Endodermal cell (in vitro differentiated cells): ENCODE data around the gene RARRES2. TPM values are rescaled to one million over a fixed set of nuclear protein-coding genes. Genes with fewer than 3 reads are reported as not detected.

Source experiments
- DNase-seq: peaks from one replicate; pipeline ENCODE4 v3.0.0-alpha.2; 2017
- H3K27ac ChIP-seq: 2 replicates; pipeline ENCODE4 v1.5.1; 2013; ENCODE audit warnings: mild to moderate bottlenecking, low read depth, low read length, moderate library complexity
- H3K27me3 ChIP-seq: 2 replicates; pipeline ENCODE4 v1.6.1; 2013; ENCODE audit warnings: mild to moderate bottlenecking, low read length, moderate library complexity; ENCODE audit not compliant: insufficient read depth, control insufficient read depth, poor library complexity, severe bottlenecking
- H3K36me3 ChIP-seq: 2 replicates; pipeline ENCODE4 v1.7.0; 2013; ENCODE audit warnings: mild to moderate bottlenecking, low read length, moderate library complexity; ENCODE audit not compliant: control insufficient read depth, insufficient read depth
- H3K4me1 ChIP-seq: one replicate; pipeline ENCODE4 v1.7.0; 2013; ENCODE audit warnings: low read length; ENCODE audit not compliant: control insufficient read depth, insufficient read depth
- H3K4me3 ChIP-seq: 2 replicates; pipeline ENCODE4 v1.5.1; 2013; ENCODE audit warnings: mild to moderate bottlenecking, low read length, moderate library complexity
- H3K9ac ChIP-seq: 2 replicates; pipeline ENCODE4 v1.6.1; 2013; ENCODE audit warnings: mild to moderate bottlenecking, low read length, moderate library complexity; ENCODE audit not compliant: poor library complexity, severe bottlenecking; ENCODE audit errors: extremely low read depth
- H3K9me3 ChIP-seq: 2 replicates; pipeline ENCODE4 v1.6.1; 2013; ENCODE audit warnings: mild to moderate bottlenecking, low read length, moderate library complexity; ENCODE audit not compliant: control insufficient read depth
- H3K27ac Mint-ChIP-seq: 2 replicates; pipeline ENCODE4 v1.8.0; 2020; ENCODE audit warnings: mixed read lengths
- H3K27me3 Mint-ChIP-seq: 2 replicates; pipeline ENCODE4 v1.8.0; 2021; ENCODE audit warnings: mild to moderate bottlenecking, mixed read lengths; ENCODE audit not compliant: insufficient read depth
- H3K36me3 Mint-ChIP-seq: 2 replicates; pipeline ENCODE4 v1.8.0; 2020; ENCODE audit warnings: low read depth, mixed read lengths
- H3K4me1 Mint-ChIP-seq: 2 replicates; pipeline ENCODE4 v1.8.0; 2020; ENCODE audit warnings: mixed read lengths
- H3K4me3 Mint-ChIP-seq: 2 replicates; pipeline ENCODE4 v1.8.0; 2020; ENCODE audit warnings: mild to moderate bottlenecking, moderate library complexity, mixed read lengths
- H3K9me3 Mint-ChIP-seq: 2 replicates; pipeline ENCODE4 v1.8.0; 2020; ENCODE audit warnings: mild to moderate bottlenecking, mixed read lengths
- CTCF ChIP-seq: fragments of 200-600 bp; sonication (generic); conservative IDR thresholded peaks from 2 replicates; pipeline ENCODE4 v1.5.0; 2021; ENCODE audit warnings: antibody characterized with exemption, mild to moderate bottlenecking
- WGBS, 2 experiments: methylation state at CpG; one replicate each; pipeline versions ENCODE4 v1.1.5 to v1.1.7; 2013; ENCODE audit warnings: missing lambda C conversion rate in 2 of 2, mixed read lengths in 1 of 2; ENCODE audit not compliant: insufficient coverage in 1 of 2, insufficient read length in 1 of 2; 5-methylcytosine and 5-hydroxymethylcytosine counted together
- total RNA-seq, 2 donors: library from RNA; stranded (reverse); fragmentation: NEBNext Ultra II Directional in 1 of 2; extraction: Animal tissue kit (Norgen Biotek cat#: 25700) in 1 of 2; gene quantifications; 2 replicates in 1 of 2; 3 replicates in 1 of 2; pipeline ENCODE4 v1.2.1, GENCODE V29; 2021

The RARRES2 gene
- total RNA-seq, 2 donors from 2014 or later: 32.2 to 48.2 TPM

GRCh38 chr7:150365194-150365593 lies 23.8 kb upstream of the RARRES2 start:
- Mint-ChIP-seq H3K36me3 (peaks cover 3% of the 10 kb centered on the region), H3K27me3 (no peaks in the 10 kb centered on the region), H3K9me3 (no peaks in the 10 kb centered on the region), H3K4me3 (no peak overlapping the region), H3K27ac (no peak overlapping the region), H3K4me1 (peaks cover 16% of the 10 kb centered on the region)
- Histone ChIP-seq H3K4me1 (peaks cover 3% of the 10 kb centered on the region), H3K27ac (no peak overlapping the region), H3K9ac (no peak overlapping the region), H3K9me3 (no peaks in the 10 kb centered on the region), H3K27me3 (no peaks in the 10 kb centered on the region), H3K36me3 (no peaks in the 10 kb centered on the region), H3K4me3 (no peak overlapping the region)
- no peak for DNase-seq
- no peak for TF ChIP-seq CTCF
- WGBS, 2 experiments: 85 to 96% methylated on average over 9 to 10 of the region's 10 CpGs

GRCh38 chr7:150363872-150364271 lies 22.4 kb upstream of the RARRES2 start:
- Histone ChIP-seq H3K9ac (no peak overlapping the region), H3K27me3 (no peaks in the 10 kb centered on the region), H3K4me3 (no peak overlapping the region), H3K27ac (no peak overlapping the region), H3K36me3 (no peaks in the 10 kb centered on the region), H3K9me3 (no peaks in the 10 kb centered on the region), H3K4me1 (no peaks in the 10 kb centered on the region)
- WGBS, 2 experiments: 91 to 92% methylated on average over 4 to 5 of the region's 5 CpGs
- no peak overlapping the region for H3K4me3 Mint-ChIP-seq
- no peak overlapping the region for H3K27ac Mint-ChIP-seq
- H3K9me3 Mint-ChIP-seq: no peaks in the 10 kb centered on the region
- H3K36me3 Mint-ChIP-seq: no peaks in the 10 kb centered on the region
- DNase-seq: no peak
- peaks cover 8% of the 10 kb centered on the region for H3K4me1 Mint-ChIP-seq
- no peaks in the 10 kb centered on the region for H3K27me3 Mint-ChIP-seq
- TF ChIP-seq CTCF: no peak

GRCh38 chr7:150363370-150363769 lies 21.9 kb upstream of the RARRES2 start:
- H3K36me3 Mint-ChIP-seq: no peaks in the 10 kb centered on the region
- H3K36me3 ChIP-seq: no peaks in the 10 kb centered on the region
- no peaks in the 10 kb centered on the region for H3K27me3 Mint-ChIP-seq
- 98 to 100% methylated on average over 3 to 4 of the region's 4 CpGs for WGBS, 2 experiments
- no peak overlapping the region for H3K4me3 ChIP-seq
- H3K4me1 Mint-ChIP-seq: peaks cover 8% of the 10 kb centered on the region
- no peaks in the 10 kb centered on the region for H3K4me1 ChIP-seq
- H3K27me3 ChIP-seq: no peaks in the 10 kb centered on the region
- H3K9ac ChIP-seq: no peak overlapping the region
- H3K27ac Mint-ChIP-seq: no peak overlapping the region
- no peak for TF ChIP-seq CTCF
- no peak overlapping the region for H3K27ac ChIP-seq
- H3K4me3 Mint-ChIP-seq: no peak overlapping the region
- H3K9me3 ChIP-seq: no peaks in the 10 kb centered on the region
- DNase-seq: no peak
- H3K9me3 Mint-ChIP-seq: no peaks in the 10 kb centered on the region
